ENCODE data around the gene HACD2.
A peak's percentile ranks its signal among the peaks of the same experiment; 100 is the strongest.

Gene HACD2

DNA sequence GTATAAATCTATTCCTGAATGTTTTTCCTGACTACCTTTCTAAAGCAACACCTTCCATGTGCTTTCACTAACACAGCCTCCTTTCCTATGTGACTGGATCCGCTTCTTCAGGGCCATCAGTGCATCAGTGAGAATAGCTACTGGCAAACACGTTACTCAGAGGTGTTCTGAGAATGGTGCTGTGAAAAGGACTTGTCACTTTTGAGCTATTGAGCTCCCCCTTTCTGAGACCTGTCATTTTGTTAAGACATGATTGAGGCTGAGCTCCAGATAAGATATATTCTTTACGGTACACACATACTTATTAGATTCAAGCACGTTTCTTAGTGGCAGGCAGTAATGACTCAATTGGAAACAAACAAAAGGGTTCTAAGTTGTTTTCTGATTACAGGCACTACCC, 90.9 kb downstream of the HACD2 start:
- H3K14ac ChIP-seq (ENCODE audit: low read length in 2 of 2) = no peak overlapping the region
- H3K23ac ChIP-seq (ENCODE audit: low read length in 2 of 2) = no peak overlapping the region
- H2AFZ ChIP-seq (ENCODE audit: low read depth, low read length) = no peak overlapping the region
- no peak overlapping the region for H4K8ac ChIP-seq (ENCODE audit: low read length)
- H3K36me3 ChIP-seq (ENCODE audit: control insufficient read depth in 1 of 2, insufficient read depth in 2 of 2, low read depth in 1 of 2, low read length in 2 of 2) = peaks cover 30 to 47% of the 10 kb centered on the region in 2 experiments
- no peaks in the 10 kb centered on the region for H3K9me3 ChIP-seq (ENCODE audit: control insufficient read depth, low read length)
- no peak overlapping the region for H3K18ac ChIP-seq (ENCODE audit: low read depth in 1 of 2, low read length in 2 of 2)
- H3K4me2 ChIP-seq (ENCODE audit: low read length, poor library complexity, severe bottlenecking) = no peak overlapping the region
- no peak overlapping the region for H2BK5ac ChIP-seq (ENCODE audit: low read depth, low read length, poor library complexity, severe bottlenecking)
- H2BK15ac ChIP-seq (ENCODE audit: low read depth, poor library complexity, severe bottlenecking) = no peak overlapping the region
- no peak overlapping the region for H3K4me3 ChIP-seq (ENCODE audit: insufficient read depth in 1 of 2, low read depth in 1 of 2, low read length in 2 of 2)
- no peaks in the 10 kb centered on the region for H3K4me1 ChIP-seq (ENCODE audit: control insufficient read depth, insufficient read depth, low read depth, low read length)
- no peak overlapping the region for H3K9ac ChIP-seq (ENCODE audit: low read length)
- no peak overlapping the region for H4K91ac ChIP-seq (ENCODE audit: low read length)
- WGBS = 87% methylated on average over 3 of the region's 4 CpGs
- no peaks in the 10 kb centered on the region for H3K79me1 ChIP-seq (replicated peaks; ENCODE audit: low read length, poor library complexity, severe bottlenecking)
- H3K27ac ChIP-seq (ENCODE audit: low read length, poor library complexity, severe bottlenecking) = no peak overlapping the region
- no peak overlapping the region for H2BK12ac ChIP-seq (ENCODE audit: low read length in 2 of 2)
- no peak overlapping the region for H2AK5ac ChIP-seq (ENCODE audit: low read length, severe bottlenecking)
- no peak for DNase-seq
- H3K4ac ChIP-seq (ENCODE audit: low read depth in 1 of 2, low read length in 2 of 2) = no peak overlapping the region
- no peaks in the 10 kb centered on the region for H3K27me3 ChIP-seq (ENCODE audit: control insufficient read depth in 1 of 2, insufficient read depth in 1 of 2, low read length in 2 of 2)
- no peak overlapping the region for H2BK120ac ChIP-seq (ENCODE audit: low read depth, low read length)

DNA sequence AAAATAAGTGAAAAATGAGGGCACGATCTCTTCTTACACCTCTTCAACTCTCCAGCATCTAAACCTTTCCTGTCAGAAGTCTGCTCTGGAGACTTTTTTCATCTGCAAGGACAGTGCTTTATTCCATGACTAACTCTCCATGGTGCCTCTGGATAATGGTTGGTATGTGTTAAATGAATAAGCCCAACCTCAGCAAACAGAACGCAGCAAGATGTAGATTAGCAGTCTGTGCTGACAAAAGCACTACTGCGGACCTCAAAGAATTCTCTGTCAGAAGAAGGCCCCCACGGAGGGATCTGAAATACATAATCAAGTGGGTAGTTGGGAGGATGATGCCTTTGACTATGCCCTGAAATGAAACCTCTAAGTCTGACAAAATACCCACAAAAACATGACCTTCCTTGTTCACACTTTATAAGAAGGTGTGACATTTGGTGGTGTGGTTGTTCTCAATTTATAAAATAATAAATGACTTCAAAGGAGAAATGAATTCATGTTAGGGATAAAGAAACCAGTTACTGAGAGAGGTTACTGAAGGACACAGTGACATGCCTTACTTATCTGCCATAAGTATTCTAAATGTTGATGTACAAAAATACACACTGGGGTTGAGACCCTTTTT, 92.8 kb downstream of the HACD2 start:
- WGBS = 95% methylated on average over 4 of the region's 4 CpGs
- H3K4me3 ChIP-seq (ENCODE audit: insufficient read depth in 1 of 2, low read depth in 1 of 2, low read length in 2 of 2) = no peak overlapping the region
- H2BK5ac ChIP-seq (ENCODE audit: low read depth, low read length, poor library complexity, severe bottlenecking) = no peak overlapping the region
- H3K36me3 ChIP-seq (ENCODE audit: control insufficient read depth in 1 of 2, insufficient read depth in 2 of 2, low read depth in 1 of 2, low read length in 2 of 2) = peaks cover 19 to 32% of the 10 kb centered on the region in 2 experiments
- no peak overlapping the region for H2AFZ ChIP-seq (ENCODE audit: low read depth, low read length)
- no peaks in the 10 kb centered on the region for H3K9me3 ChIP-seq (ENCODE audit: control insufficient read depth, low read length)
- no peak overlapping the region for H2BK15ac ChIP-seq (ENCODE audit: low read depth, poor library complexity, severe bottlenecking)
- H3K27ac ChIP-seq (ENCODE audit: low read length, poor library complexity, severe bottlenecking) = no peak overlapping the region
- H3K18ac ChIP-seq (ENCODE audit: low read depth in 1 of 2, low read length in 2 of 2) = no peak overlapping the region
- H2BK120ac ChIP-seq (ENCODE audit: low read depth, low read length) = no peak overlapping the region
- no peak for DNase-seq
- no peaks in the 10 kb centered on the region for H3K27me3 ChIP-seq (ENCODE audit: control insufficient read depth in 1 of 2, insufficient read depth in 1 of 2, low read length in 2 of 2)
- H3K79me1 ChIP-seq (replicated peaks; ENCODE audit: low read length, poor library complexity, severe bottlenecking) = no peaks in the 10 kb centered on the region
- no peak overlapping the region for H3K14ac ChIP-seq (ENCODE audit: low read length in 2 of 2)
- no peak overlapping the region for H3K4me2 ChIP-seq (ENCODE audit: low read length, poor library complexity, severe bottlenecking)
- H4K91ac ChIP-seq (ENCODE audit: low read length) = no peak overlapping the region
- no peak overlapping the region for H3K23ac ChIP-seq (ENCODE audit: low read length in 2 of 2)
- no peak overlapping the region for H2BK12ac ChIP-seq (ENCODE audit: low read length in 2 of 2)
- H4K8ac ChIP-seq (ENCODE audit: low read length) = no peak overlapping the region
- H3K9ac ChIP-seq (ENCODE audit: low read length) = no peak overlapping the region
- H2AK5ac ChIP-seq (ENCODE audit: low read length, severe bottlenecking) = no peak overlapping the region
- H3K4me1 ChIP-seq (ENCODE audit: control insufficient read depth, insufficient read depth, low read depth, low read length) = no peaks in the 10 kb centered on the region
- no peak overlapping the region for H3K4ac ChIP-seq (ENCODE audit: low read depth in 1 of 2, low read length in 2 of 2)

DNA sequence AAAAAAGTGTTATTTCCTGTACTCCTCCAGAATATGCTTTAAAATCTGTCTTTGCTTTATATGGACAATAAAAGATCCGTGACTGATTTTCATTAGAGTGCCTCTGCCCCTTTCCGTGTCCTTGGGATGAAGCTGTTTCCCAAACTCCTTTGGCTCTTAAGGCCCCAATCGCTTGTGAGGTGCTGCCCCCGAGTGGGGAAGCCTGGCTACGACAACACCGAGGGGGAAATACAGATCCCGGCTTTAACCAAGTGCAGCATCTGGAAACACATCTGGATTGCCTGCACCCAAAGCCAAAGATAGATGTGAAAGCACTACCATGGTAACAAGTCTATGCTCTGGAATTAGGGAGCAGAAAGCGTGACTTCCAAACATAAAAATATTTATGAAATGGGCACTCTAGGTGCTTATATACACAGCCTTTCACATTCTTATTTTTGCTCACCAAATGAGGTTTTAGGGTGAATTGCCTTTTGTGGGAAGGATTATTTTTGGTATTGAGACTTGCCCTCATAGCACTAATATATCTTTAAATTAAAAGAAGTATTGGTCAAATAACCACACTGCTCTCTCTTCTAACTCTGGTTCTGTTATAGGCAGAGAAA, 95.4 kb downstream of the HACD2 start:
- Histone ChIP-seq H3K9ac (ENCODE audit: low read length) (no peak overlapping the region), H3K4me1 (ENCODE audit: control insufficient read depth, insufficient read depth, low read depth, low read length) (no peaks in the 10 kb centered on the region), H3K4me3 (ENCODE audit: insufficient read depth in 1 of 2, low read depth in 1 of 2, low read length in 2 of 2) (no peak overlapping the region), H3K4me2 (ENCODE audit: low read length, poor library complexity, severe bottlenecking) (no peak overlapping the region), H2BK5ac (ENCODE audit: low read depth, low read length, poor library complexity, severe bottlenecking) (no peak overlapping the region), H2AFZ (ENCODE audit: low read depth, low read length) (no peak overlapping the region), H3K36me3 (ENCODE audit: control insufficient read depth in 1 of 2, insufficient read depth in 2 of 2, low read depth in 1 of 2, low read length in 2 of 2) (peaks cover 8 to 20% of the 10 kb centered on the region in 2 experiments), H4K8ac (ENCODE audit: low read length) (no peak overlapping the region), H3K23ac (ENCODE audit: low read length in 2 of 2) (no peak overlapping the region), H2AK5ac (ENCODE audit: low read length, severe bottlenecking) (no peak overlapping the region), H4K91ac (ENCODE audit: low read length) (no peak overlapping the region), H3K9me3 (ENCODE audit: control insufficient read depth, low read length) (no peaks in the 10 kb centered on the region), H3K18ac (ENCODE audit: low read depth in 1 of 2, low read length in 2 of 2) (no peak overlapping the region), H3K4ac (ENCODE audit: low read depth in 1 of 2, low read length in 2 of 2) (no peak overlapping the region), H2BK120ac (ENCODE audit: low read depth, low read length) (no peak overlapping the region), H3K79me1 (replicated peaks; ENCODE audit: low read length, poor library complexity, severe bottlenecking) (no peaks in the 10 kb centered on the region), H2BK15ac (ENCODE audit: low read depth, poor library complexity, severe bottlenecking) (no peak overlapping the region), H3K14ac (ENCODE audit: low read length in 2 of 2) (no peak overlapping the region), H2BK12ac (ENCODE audit: low read length in 2 of 2) (no peak overlapping the region), H3K27me3 (ENCODE audit: control insufficient read depth in 1 of 2, insufficient read depth in 1 of 2, low read length in 2 of 2) (peaks cover 12 to 19% of the 10 kb centered on the region in 2 experiments), H3K27ac (ENCODE audit: low read length, poor library complexity, severe bottlenecking) (no peak overlapping the region)
- 4% methylated on average over 7 of the region's 8 CpGs for WGBS
- peak; percentile 62 for DNase-seq

- H3K4me1 ChIP-seq (ENCODE audit: control insufficient read depth, insufficient read depth, low read depth, low read length) = no peaks in the 10 kb centered on the region
- H2BK12ac ChIP-seq (ENCODE audit: low read length in 2 of 2) = no peak overlapping the region
- H2BK15ac ChIP-seq (ENCODE audit: low read depth, poor library complexity, severe bottlenecking) = no peak overlapping the region
- H3K36me3 ChIP-seq (ENCODE audit: control insufficient read depth in 1 of 2, insufficient read depth in 2 of 2, low read depth in 1 of 2, low read length in 2 of 2) = peaks cover 8 to 13% of the 10 kb centered on the region in 2 experiments
- H4K8ac ChIP-seq (ENCODE audit: low read length) = no peak overlapping the region
- peaks cover 12 to 21% of the 10 kb centered on the region in 2 experiments for H3K27me3 ChIP-seq (ENCODE audit: control insufficient read depth in 1 of 2, insufficient read depth in 1 of 2, low read length in 2 of 2)
- no peak overlapping the region for H3K23ac ChIP-seq (ENCODE audit: low read length in 2 of 2)
- H3K9ac ChIP-seq (ENCODE audit: low read length) = no peak overlapping the region
- H2BK5ac ChIP-seq (ENCODE audit: low read depth, low read length, poor library complexity, severe bottlenecking) = no peak overlapping the region
- H2AFZ ChIP-seq (ENCODE audit: low read depth, low read length) = no peak overlapping the region
- DNase-seq = no peak
- no peaks in the 10 kb centered on the region for H3K79me1 ChIP-seq (replicated peaks; ENCODE audit: low read length, poor library complexity, severe bottlenecking)
- no peak overlapping the region for H3K18ac ChIP-seq (ENCODE audit: low read depth in 1 of 2, low read length in 2 of 2)
- H3K4me2 ChIP-seq (ENCODE audit: low read length, poor library complexity, severe bottlenecking) = no peak overlapping the region
- no peak overlapping the region for H2AK5ac ChIP-seq (ENCODE audit: low read length, severe bottlenecking)
- H3K4me3 ChIP-seq (ENCODE audit: insufficient read depth in 1 of 2, low read depth in 1 of 2, low read length in 2 of 2) = no peak overlapping the region
- H3K27ac ChIP-seq (ENCODE audit: low read length, poor library complexity, severe bottlenecking) = no peak overlapping the region
- no peak overlapping the region for H2BK120ac ChIP-seq (ENCODE audit: low read depth, low read length)
- H3K14ac ChIP-seq (ENCODE audit: low read length in 2 of 2) = no peak overlapping the region
- 83% methylated on average over 5 of the region's 5 CpGs for WGBS
- no peak overlapping the region for H3K4ac ChIP-seq (ENCODE audit: low read depth in 1 of 2, low read length in 2 of 2)
- H4K91ac ChIP-seq (ENCODE audit: low read length) = no peak overlapping the region
- no peaks in the 10 kb centered on the region for H3K9me3 ChIP-seq (ENCODE audit: control insufficient read depth, low read length)
Observed at GRCh38 chr3:123488645-123489347, 96.1 kb downstream of the HACD2 start.

Measured in mesenchymal stem cell (in vitro differentiated cells and primary cell).